RWPE1 (cell line): ENCODE data around the gene GPX4.

Experiments
- CTCF ChIA-PET: fragments of 350-600 bp; sonication (Branson Sonifier 250); formaldehyde crosslinking; extraction: SDS; loops from one replicate; lab custom pipeline; 2021; lab: Yijun Ruan, JAX
- POLR2A ChIA-PET: fragments of 400-600 bp; formaldehyde crosslinking; extraction: SDS; loops from one replicate; lab custom pipeline; 2020; ENCODE audit warnings: antibody characterized with exemption; ENCODE audit not compliant: low non-redundant PET; lab: Yijun Ruan, JAX
- DNase-seq: peaks from one replicate; pipeline ENCODE4 v3.0.0; 2012; ENCODE audit warnings: low spot score
- H3K27ac ChIP-seq: fragments of 450-650 bp; 2 replicates; pipeline ENCODE4 v1.5.1; 2017
- CTCF ChIP-seq: fragments of 450-650 bp; conservative IDR thresholded peaks from 2 replicates; pipeline ENCODE4 v1.5.1; 2017; ENCODE audit warnings: low read depth, mild to moderate bottlenecking

GPX4 gene

DNA sequence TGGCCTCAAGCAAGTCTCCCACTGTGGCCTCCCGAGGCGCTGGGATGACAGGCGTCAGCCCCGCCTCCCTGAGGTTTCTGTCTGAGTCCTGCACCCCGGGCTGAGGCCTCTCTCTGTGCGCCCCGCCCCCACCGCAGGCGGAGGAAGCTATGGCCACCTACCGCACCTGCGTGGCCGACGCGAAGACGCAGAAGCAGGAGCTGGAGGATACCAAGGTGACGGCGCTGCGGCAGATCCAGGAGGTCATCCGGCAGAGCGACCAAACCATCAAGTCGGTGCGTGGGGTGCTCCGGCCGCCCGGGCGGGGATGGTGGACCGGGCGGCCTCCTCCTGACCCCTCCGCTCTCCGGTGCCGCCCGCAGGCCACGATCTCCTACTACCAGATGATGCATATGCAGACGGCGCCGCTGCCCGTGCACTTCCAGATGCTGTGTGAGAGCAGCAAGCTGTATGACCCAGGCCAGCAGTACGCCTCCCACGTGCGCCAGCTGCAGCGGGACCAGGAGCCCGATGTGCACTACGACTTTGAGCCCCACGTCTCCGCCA lies 24.2 kb upstream of the GPX4 start:
- ChIA-PET CTCF (interaction anchor here (1.1 kb wide), 3 partner anchors 9 to 466 kb away, joined by 3 to 5 read pairs (median 3); no protein-coding TSS in a partner anchor), POLR2A (no interaction called here)
- 0 out of 2 replicates have a peak overlapping the region, but pooled peaks have one; percentile 84 for H3K27ac ChIP-seq
- no peak for DNase-seq
- no peak for TF ChIP-seq CTCF

GRCh38 chr19:1080360-1081161 lies 23.2 kb upstream of the GPX4 start:
- DNase-seq = no peak
- CTCF ChIA-PET = interaction anchor here (0.5 to 1.3 kb wide), 7 partner anchors 9 to 465 kb away, joined by 3 to 5 read pairs (median 4); no protein-coding TSS in a partner anchor
- TF ChIP-seq CTCF = no peak
- POLR2A ChIA-PET = no interaction called here
- peak overlapping the region; percentile 84 for H3K27ac ChIP-seq

GRCh38 chr19:1081301-1082164 lies 22.3 kb upstream of the GPX4 start:
- CTCF ChIA-PET = interaction anchor here (0.6 to 1.3 kb wide), 6 partner anchors 10 to 530 kb away, joined by 3 to 4 read pairs (median 3); partner anchors contain the start of gene RNU6-9

GRCh38 chr19:1082165-1082927 lies 21.4 kb upstream of the GPX4 start:
- CTCF ChIA-PET = interaction anchor here (0.5 to 1.3 kb wide), 5 partner anchors 11 to 1449 kb away, joined by 3 read pairs; no protein-coding TSS in a partner anchor
- TF ChIP-seq CTCF = no peak
- peak overlapping the region; percentile 84 for H3K27ac ChIP-seq
- peak; percentile 95 for DNase-seq
- POLR2A ChIA-PET = interaction anchor here (0.6 to 1.1 kb wide), 2 partner anchors 53 to 1325 kb away, joined by 3 read pairs; no protein-coding TSS in a partner anchor

More at GRCh38 chr19:1081301-1082164, 22.3 kb upstream of the GPX4 start:
- DNase-seq = no peak
- POLR2A ChIA-PET = no interaction called here
- peak overlapping the region; percentile 84 for H3K27ac ChIP-seq
- TF ChIP-seq CTCF = no peak

DNA sequence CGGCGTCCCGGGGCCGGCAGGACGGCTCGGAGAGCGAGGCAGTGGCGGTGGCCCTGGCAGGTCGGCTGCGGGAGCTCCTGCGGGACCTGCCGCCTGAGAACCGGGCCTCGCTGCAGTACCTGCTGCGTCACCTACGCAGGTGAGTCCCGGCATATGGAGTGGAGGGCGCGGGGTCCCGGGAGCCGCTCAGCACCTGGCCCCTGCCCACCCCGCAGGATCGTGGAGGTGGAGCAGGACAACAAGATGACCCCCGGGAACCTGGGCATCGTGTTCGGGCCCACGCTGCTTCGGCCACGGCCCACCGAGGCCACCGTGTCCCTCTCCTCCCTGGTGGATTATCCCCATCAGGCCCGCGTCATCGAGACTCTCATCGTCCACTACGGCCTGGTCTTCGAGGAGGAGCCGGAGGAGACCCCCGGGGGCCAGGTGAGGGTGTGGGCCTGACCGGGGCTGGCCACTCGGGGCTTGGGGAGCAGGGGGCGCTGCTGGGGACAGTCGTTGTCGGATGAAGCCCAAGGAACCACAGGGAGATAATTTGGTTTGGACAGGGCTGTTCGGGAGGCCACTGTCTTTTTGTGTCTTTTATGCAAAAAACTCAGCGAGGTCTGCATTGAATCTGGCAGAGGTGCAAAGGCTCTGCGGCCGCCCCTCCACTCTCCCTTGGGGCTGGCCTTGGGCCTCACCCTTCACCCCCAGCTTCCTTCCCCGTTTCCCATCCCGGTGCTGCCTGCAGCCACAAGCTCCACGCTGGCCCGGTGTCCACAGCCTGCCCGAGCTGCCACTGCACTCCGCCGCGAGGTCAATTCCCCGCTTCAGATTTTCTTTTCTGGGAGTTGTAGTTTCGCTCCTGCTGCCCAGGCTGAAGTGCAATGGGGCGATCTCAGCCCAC lies 20.6 kb upstream of the GPX4 start:
- H3K27ac ChIP-seq = peak overlapping the region; percentile 84
- POLR2A ChIA-PET = interaction anchor here (1.1 kb wide), 1 partner anchor 54 kb away, joined by 3 read pairs; no protein-coding TSS in a partner anchor
- TF ChIP-seq CTCF = no peak
- DNase-seq = no peak
- CTCF ChIA-PET = interaction anchor here (0.5 to 1.4 kb wide), 4 partner anchors 15 to 1448 kb away, joined by 3 to 5 read pairs (median 3); no protein-coding TSS in a partner anchor
